Ramos (cell line): ENCODE measurements around the gene CIB4.

Source experiments
- in situ Hi-C: fragments of 300-500 bp; cut with MboI; formaldehyde crosslinking; loops from one replicate; pipeline ENCODE4 v1.14.3; 2022; ENCODE audit warnings: low sequenced_read_pairs; ENCODE audit not compliant: unreplicated experiment

Gene CIB4

GRCh38 chr2:26628561-26629345, 12.4 kb downstream of the CIB4 start:
- in situ Hi-C loops: no loop called here

GRCh38 chr2:26627350-26628105, 13.6 kb downstream of the CIB4 start:
- in situ Hi-C loops: no loop called here

- in situ Hi-C loops: no loop called here
Observed at GRCh38 chr2:26626606-26627005, 14.6 kb downstream of the CIB4 start.

DNA sequence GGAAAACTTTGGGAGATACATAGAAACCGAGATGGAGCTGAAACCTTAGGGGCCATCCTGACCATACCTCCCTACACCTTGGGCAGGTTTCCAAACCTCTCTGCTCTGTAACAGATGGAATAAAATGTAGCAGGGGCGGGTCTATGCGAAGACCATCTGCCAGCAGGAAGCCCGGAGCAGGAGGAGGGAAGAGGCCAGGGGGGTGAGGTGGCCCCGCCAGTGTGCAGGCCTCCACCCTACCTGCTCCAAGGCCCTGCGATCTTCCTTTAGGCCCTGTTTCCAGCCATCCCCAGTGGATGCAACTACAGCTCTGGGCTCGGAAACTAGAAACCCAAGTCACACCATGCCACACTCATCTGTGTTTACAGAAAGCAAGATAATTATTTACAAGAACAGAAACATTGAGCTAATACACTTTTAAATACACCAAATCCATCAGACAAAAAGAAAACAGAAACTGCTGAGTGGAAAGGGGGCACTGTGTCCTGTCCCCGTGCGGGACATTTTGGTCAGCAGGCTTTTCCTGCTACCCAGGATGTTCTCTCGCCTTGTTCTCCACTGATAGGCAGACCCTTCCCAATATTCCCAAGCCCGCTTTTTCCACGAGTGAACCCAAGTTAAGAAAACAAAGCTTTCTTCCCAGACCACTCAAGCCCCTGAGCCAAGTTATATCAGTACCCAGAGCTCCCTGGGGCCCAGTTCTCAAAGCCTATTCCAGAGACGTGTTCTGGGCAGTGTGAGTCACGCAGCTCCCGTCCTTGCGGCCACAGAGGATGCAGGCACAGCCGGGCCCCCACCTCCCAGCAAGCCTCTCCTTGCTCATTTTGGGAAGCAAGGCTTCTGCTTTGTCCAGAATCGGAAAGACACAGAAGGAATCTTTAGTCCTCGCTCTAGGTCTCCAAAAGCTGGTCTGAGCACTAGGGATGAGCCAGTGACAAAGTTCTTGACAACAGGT, 17.3 kb downstream of the CIB4 start:
- in situ Hi-C loops: no loop called here

DNA sequence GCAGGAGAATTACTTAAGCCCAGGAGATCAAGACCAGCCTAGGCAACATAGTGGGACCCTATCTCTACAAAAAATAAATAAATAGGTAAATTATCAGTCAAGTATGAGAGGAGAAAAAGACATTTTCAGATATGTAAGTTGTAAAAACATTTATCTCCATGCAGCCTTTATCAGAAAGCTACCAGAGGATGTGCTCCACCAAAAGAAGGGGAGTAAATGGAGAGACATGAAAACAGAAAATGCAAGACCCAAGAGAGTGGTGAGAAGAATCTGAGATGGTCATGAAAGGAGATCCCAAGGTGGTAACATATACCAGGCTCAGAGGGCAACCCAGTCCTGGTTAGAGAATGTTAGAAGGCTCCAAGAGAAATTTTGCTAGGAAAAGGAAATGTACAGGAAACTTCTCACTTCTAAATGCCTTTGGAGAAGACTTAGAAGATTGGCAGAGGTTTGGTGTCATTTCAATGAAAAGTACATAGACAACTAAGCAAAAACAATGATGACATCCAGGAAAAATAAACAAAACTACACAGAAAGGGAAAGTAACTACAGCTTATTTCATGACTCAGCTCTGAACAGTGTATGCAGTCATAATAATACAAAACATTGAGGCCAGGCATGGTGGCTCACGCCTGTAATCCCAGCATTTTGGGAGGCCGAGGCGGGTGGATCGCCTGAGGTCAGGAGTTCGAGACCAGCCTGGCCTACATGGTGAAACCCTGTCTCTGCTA, 19.5 kb downstream of the CIB4 start:
- in situ Hi-C loops: no loop called here

GRCh38 chr2:26620031-26620605, 21.0 kb downstream of the CIB4 start:
- in situ Hi-C loops: no loop called here

DNA sequence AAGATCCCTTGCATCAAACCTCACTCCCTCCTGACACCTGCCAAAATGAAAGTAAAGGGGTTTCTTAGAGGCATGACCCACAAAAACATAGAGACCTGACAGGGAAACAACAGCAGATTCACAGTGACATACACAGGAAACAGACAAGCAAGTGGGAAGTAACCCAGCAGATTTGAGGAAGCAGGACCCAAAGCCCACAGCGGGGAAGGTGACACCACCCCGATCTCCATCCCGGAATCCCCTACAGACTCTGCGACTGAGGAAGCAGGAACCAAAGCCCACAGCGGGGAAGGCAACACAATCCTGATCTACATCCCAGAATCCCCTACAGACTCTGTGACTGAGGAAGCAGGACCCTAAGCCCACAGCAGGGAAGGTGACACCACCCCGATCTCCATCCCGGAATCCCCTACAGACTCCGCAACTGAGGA, 21.6 kb downstream of the CIB4 start:
- in situ Hi-C loops: no loop called here

DNA sequence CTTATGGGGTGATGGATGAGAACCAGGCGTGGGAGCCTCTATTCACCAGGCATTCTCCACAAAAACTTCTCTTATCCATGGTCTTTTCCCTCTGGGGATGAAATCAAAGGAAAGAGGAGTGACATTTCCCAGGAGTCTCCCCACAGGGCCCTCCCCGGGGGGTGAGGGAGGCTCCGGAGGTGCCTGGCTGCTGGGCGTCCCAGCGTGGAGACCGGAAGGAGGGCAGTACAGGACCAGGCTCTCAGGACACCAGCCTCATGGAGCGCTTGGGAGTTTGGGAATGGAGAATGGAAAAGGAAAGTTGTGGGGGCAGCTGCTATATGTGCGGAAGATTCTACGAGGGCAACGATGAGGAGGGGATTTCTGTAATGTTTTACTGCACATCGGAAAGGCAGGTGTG, 22.1 kb downstream of the CIB4 start:
- in situ Hi-C loops: no loop called here

GRCh38 chr2:26618611-26619010, 22.6 kb downstream of the CIB4 start:
- in situ Hi-C loops: no loop called here

DNA sequence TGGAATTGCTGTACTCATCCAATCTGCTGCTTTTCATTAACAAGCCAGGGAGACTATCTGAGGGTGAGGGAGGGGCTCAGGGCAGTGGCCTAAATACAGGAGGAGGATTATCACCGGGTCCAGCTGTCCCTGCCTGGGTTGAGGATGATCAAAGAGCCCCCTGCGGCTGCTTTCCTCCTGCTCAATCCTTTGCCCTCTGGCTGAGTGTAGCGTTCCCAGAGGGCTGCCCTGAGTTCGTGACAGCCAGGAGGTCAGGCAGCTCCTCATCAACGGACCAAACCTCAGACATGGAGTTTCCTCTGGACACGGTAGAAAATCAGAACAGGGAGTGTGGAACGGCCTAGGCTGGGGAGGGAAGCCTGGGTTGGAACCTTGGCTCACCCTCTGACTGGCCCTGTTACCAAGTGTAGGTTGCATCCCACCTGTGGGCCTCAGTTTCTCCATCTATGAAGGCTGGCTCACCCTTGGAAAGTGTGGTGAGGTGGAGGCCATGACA, 23.5 kb downstream of the CIB4 start:
- in situ Hi-C loops: no loop called here

DNA sequence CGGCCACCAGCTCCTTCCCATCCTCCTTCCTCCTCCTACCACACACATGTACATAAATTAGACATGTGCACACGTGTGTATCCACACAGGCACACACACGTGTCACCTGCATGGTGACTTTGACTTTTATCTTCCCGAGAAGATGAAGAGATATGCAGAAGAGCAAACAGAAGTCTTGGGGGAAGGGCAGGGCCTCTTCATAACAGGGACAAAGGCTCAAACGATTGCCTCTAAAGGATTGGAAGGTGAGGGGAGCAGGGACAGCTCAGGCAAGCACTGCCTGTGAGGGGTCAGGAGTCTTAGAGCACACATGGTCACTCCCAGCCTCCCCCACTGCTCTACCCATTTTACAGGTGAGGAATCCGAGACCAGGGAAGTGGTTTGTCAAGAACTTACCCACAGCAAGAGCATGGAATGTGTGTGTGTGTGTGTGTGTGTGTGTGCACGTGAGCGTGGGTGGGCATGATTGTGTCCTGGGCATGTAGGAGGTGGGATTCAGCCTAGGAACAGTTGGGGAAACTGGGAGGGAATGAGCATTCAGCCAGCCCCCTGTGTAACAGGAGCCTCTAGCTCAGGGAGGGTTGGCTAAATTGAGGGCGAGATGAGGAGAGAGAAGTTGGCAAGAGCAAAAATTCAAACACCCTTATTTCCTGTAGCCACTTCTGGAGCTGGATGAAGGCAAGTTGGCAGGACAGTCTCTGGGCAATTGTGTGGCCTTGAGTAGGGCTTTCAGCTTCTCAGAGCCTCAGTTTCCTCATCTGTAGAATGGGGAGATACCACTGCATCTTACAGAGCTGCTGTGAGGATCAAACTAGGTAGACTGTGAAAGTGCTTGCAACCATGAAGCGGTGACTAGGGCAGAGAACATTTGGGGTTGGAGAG, 24.2 kb downstream of the CIB4 start:
- in situ Hi-C loops: no loop called here

DNA sequence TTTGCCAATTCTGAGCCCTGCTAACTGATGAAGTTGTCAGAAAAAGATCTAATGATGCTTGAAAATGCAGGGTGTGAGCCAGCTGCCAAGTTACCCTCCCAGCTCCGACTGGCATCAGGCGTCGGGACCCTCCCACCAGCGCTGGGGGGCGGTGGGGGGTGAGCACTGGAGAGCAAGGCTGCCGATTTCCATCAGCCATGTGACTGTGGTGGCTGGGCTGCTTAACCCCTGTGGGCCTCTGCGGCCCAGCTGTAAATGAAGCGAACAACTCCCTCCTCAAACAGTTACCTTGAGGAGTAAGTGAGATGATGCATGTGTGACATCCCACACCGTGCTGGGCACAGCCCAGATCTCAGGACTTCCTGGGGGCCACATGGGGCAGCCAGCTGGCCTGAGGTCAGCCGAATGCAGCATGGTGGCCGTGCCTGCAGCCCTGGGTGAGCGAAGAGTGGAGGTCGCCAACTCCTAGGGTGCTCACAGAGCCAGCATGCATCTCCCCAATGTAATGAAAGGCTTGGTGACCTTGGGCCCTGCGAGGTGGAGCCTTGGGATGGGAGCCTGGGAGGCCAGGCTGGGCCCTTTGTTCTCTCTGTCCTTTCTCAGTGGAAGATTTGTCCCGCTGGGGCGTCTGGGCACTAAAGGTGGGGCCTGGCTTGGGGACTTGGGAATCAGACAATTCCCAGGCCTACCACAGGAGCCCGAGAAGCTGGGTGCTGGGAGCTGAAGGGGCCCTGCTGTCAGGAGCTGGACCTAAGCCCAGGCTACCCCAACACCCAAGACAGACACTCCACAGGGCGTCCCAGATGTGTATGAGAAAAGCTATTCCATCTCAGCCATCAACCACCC, 25.1 kb downstream of the CIB4 start:
- in situ Hi-C loops: no loop called here

DNA sequence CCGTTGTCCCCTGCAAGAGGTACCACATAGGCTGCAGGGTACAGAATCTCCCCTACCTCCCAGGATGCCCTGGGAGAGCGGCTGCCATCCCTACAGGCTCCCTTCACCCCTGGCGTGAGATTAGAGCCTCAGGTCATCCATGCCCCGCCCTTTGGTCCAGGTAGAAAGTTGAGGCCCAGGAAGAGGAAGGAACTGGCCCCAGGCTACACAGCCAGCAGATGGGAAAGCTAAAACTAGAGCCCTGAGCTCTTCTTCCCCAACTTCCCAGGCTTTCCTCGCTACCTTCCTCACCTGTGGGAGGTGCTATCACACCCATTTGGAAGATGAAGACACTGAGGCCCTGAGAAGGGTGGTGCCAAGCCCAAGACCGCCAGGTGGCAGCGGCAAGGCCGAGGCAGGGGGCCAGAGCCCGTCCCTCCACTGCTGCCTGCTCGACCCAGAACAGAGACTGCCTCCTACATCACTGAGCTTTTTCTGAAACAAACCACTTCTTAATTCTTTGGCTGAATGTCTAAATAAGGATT, 25.8 kb downstream of the CIB4 start:
- in situ Hi-C loops: no loop called here

GRCh38 chr2:26614216-26615138, 26.7 kb downstream of the CIB4 start:
- in situ Hi-C loops: no loop called here

DNA sequence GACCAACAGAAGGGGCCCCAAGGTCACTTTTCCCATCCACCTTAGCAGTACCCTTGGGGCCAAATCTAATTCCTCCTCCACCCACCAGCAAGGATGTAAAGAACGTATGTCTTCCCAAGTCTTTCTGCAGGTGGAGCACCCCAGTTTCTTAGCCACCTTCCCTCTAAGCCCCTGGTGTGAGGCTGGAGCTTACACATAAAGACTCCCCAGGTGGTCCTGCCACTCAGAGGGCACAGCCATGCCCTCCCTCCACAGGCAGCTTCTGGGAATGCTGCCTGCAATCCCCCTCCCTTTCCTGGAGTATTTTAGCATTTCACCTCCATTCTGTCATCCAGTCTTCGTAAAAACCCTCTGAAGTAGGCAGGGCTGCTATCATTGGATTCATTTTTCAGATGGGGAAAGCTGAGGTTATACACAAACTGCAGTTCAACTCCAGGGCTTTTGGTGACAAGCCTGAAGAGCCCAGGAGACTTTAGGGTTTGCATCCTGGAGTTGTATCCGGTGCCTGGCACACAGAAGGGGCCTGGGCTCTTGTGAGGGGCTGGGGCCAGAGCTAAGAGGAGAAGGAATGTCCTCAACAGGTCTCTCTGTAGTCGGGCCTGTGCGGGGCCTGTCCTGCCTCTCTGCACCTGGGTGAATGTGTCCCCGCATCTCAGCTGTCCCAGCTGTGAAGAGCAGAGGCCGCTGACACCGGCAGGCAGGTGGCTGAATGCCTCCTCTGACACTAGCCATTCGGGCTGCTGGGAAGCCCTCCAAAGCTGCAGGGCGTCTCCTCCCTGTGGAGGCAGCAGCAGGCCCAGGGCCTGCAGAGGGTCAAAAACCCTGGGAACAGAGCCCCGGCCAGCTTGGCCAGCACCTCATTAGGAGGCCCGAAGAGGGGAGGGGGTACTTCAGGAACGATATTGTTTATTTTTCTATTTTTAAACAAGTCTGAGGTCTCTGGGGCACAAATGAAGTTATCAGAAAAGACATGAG, 27.6 kb downstream of the CIB4 start:
- in situ Hi-C loops: no loop called here
